Endodermal cell (in vitro differentiated cells): ENCODE data around the gene SNX24. TPM values are rescaled to one million over a fixed set of nuclear protein-coding genes. Genes with fewer than 3 reads are reported as not detected.
"Not testable (repeated sequence)": the region's sequence is repeated elsewhere in the genome, so short reads cannot be mapped to it uniquely, and the experiment has no call there.

Source experiments
- DNase-seq: peaks from one replicate; pipeline ENCODE4 v3.0.0-alpha.2; 2017
- H3K27ac ChIP-seq: 2 replicates; pipeline ENCODE4 v1.5.1; 2013; ENCODE audit warnings: mild to moderate bottlenecking, low read depth, low read length, moderate library complexity
- H3K27me3 ChIP-seq: 2 replicates; pipeline ENCODE4 v1.6.1; 2013; ENCODE audit warnings: mild to moderate bottlenecking, low read length, moderate library complexity; ENCODE audit not compliant: insufficient read depth, control insufficient read depth, poor library complexity, severe bottlenecking
- H3K36me3 ChIP-seq: 2 replicates; pipeline ENCODE4 v1.7.0; 2013; ENCODE audit warnings: mild to moderate bottlenecking, low read length, moderate library complexity; ENCODE audit not compliant: control insufficient read depth, insufficient read depth
- H3K4me1 ChIP-seq: one replicate; pipeline ENCODE4 v1.7.0; 2013; ENCODE audit warnings: low read length; ENCODE audit not compliant: control insufficient read depth, insufficient read depth
- H3K4me3 ChIP-seq: 2 replicates; pipeline ENCODE4 v1.5.1; 2013; ENCODE audit warnings: mild to moderate bottlenecking, low read length, moderate library complexity
- H3K9ac ChIP-seq: 2 replicates; pipeline ENCODE4 v1.6.1; 2013; ENCODE audit warnings: mild to moderate bottlenecking, low read length, moderate library complexity; ENCODE audit not compliant: poor library complexity, severe bottlenecking; ENCODE audit errors: extremely low read depth
- H3K9me3 ChIP-seq: 2 replicates; pipeline ENCODE4 v1.6.1; 2013; ENCODE audit warnings: mild to moderate bottlenecking, low read length, moderate library complexity; ENCODE audit not compliant: control insufficient read depth
- H3K27ac Mint-ChIP-seq: 2 replicates; pipeline ENCODE4 v1.8.0; 2020; ENCODE audit warnings: mixed read lengths
- H3K27me3 Mint-ChIP-seq: 2 replicates; pipeline ENCODE4 v1.8.0; 2021; ENCODE audit warnings: mild to moderate bottlenecking, mixed read lengths; ENCODE audit not compliant: insufficient read depth
- H3K36me3 Mint-ChIP-seq: 2 replicates; pipeline ENCODE4 v1.8.0; 2020; ENCODE audit warnings: low read depth, mixed read lengths
- H3K4me1 Mint-ChIP-seq: 2 replicates; pipeline ENCODE4 v1.8.0; 2020; ENCODE audit warnings: mixed read lengths
- H3K4me3 Mint-ChIP-seq: 2 replicates; pipeline ENCODE4 v1.8.0; 2020; ENCODE audit warnings: mild to moderate bottlenecking, moderate library complexity, mixed read lengths
- H3K9me3 Mint-ChIP-seq: 2 replicates; pipeline ENCODE4 v1.8.0; 2020; ENCODE audit warnings: mild to moderate bottlenecking, mixed read lengths
- CTCF ChIP-seq: fragments of 200-600 bp; sonication (generic); conservative IDR thresholded peaks from 2 replicates; pipeline ENCODE4 v1.5.0; 2021; ENCODE audit warnings: antibody characterized with exemption, mild to moderate bottlenecking
- WGBS, 2 experiments: methylation state at CpG; one replicate each; pipeline versions ENCODE4 v1.1.5 to v1.1.7; 2013; ENCODE audit warnings: missing lambda C conversion rate in 2 of 2, mixed read lengths in 1 of 2; ENCODE audit not compliant: insufficient coverage in 1 of 2, insufficient read length in 1 of 2; 5-methylcytosine and 5-hydroxymethylcytosine counted together
- total RNA-seq, 2 donors: library from RNA; stranded (reverse); fragmentation: NEBNext Ultra II Directional in 1 of 2; extraction: Animal tissue kit (Norgen Biotek cat#: 25700) in 1 of 2; gene quantifications; 2 replicates in 1 of 2; 3 replicates in 1 of 2; pipeline ENCODE4 v1.2.1, GENCODE V29; 2021

SNX24 gene
- total RNA-seq, 2 donors from 2014 or later: 39.4 to 56.2 TPM

- Histone ChIP-seq H3K4me1 (no peaks in the 10 kb centered on the region), H3K27me3 (no peaks in the 10 kb centered on the region), H3K9me3 (no peaks in the 10 kb centered on the region), H3K36me3 (no peaks in the 10 kb centered on the region), H3K4me3 (no peak overlapping the region), H3K9ac (no peak overlapping the region), H3K27ac (no peak overlapping the region)
- H3K9me3 Mint-ChIP-seq: peaks cover 14% of the 10 kb centered on the region
- TF ChIP-seq CTCF: no peak
- no peak overlapping the region for H3K27ac Mint-ChIP-seq
- no peak for DNase-seq
- 98 to 100% methylated on average over 5 of the region's 5 CpGs for WGBS, 2 experiments
- H3K4me3 Mint-ChIP-seq: no peak overlapping the region
- no peaks in the 10 kb centered on the region for H3K27me3 Mint-ChIP-seq
- H3K36me3 Mint-ChIP-seq: peaks cover 14% of the 10 kb centered on the region
- H3K4me1 Mint-ChIP-seq: peaks cover 15% of the 10 kb centered on the region
Observed at GRCh38 chr5:122909470-122910100, 64.2 kb downstream of the SNX24 start.

- H3K4me1 ChIP-seq, H3K36me3 ChIP-seq, H3K27me3 ChIP-seq, H3K27ac ChIP-seq, H3K27ac Mint-ChIP-seq, H3K9ac ChIP-seq, DNase-seq, H3K4me3 Mint-ChIP-seq, H3K9me3 ChIP-seq, H3K4me3 ChIP-seq, H3K27me3 Mint-ChIP-seq: not testable (repeated sequence)
- H3K4me1 Mint-ChIP-seq: peaks cover 18% of the 10 kb centered on the region
- 95 to 97% methylated on average over 8 to 20 of the region's 20 CpGs for WGBS, 2 experiments
- peaks cover 17% of the 10 kb centered on the region for H3K36me3 Mint-ChIP-seq
- H3K9me3 Mint-ChIP-seq: peaks cover 17% of the 10 kb centered on the region
Observed at GRCh38 chr5:122913436-122913835, 68.0 kb downstream of the SNX24 start.

- Histone ChIP-seq H3K36me3 (no peaks in the 10 kb centered on the region), H3K4me3 (peak overlapping the region; percentile 21), H3K27me3 (no peaks in the 10 kb centered on the region), H3K9me3 (no peaks in the 10 kb centered on the region), H3K27ac (peak overlapping the region; percentile 38), H3K9ac (no peak overlapping the region), H3K4me1 (peaks cover 8% of the 10 kb centered on the region)
- Mint-ChIP-seq H3K4me1 (peaks cover 25% of the 10 kb centered on the region), H3K36me3 (peaks cover 17% of the 10 kb centered on the region), H3K27me3 (no peaks in the 10 kb centered on the region), H3K27ac (peak overlapping the region; percentile 72), H3K4me3 (no peak overlapping the region), H3K9me3 (peaks cover 17% of the 10 kb centered on the region)
- WGBS, 2 experiments: 81 to 86% methylated on average over 3 to 5 of the region's 5 CpGs
- no peak for TF ChIP-seq CTCF
- DNase-seq: no peak
Observed at GRCh38 chr5:122915717-122916461, 70.5 kb downstream of the SNX24 start.
